ENCODE data around the gene TIMMDC1.

GRCh38 chr3:119518026-119518425 is 19.7 kb downstream of the TIMMDC1 start:
- TF ChIP-seq REST (IDR thresholded peaks at IDR 0.05; ENCODE audit: low read depth, low read length) = no peak
- TF ChIP-seq USF1 (IDR thresholded peaks at IDR 0.05; ENCODE audit: borderline replicate concordance, low read depth) = no peak
- TF ChIP-seq, protein P1, sequence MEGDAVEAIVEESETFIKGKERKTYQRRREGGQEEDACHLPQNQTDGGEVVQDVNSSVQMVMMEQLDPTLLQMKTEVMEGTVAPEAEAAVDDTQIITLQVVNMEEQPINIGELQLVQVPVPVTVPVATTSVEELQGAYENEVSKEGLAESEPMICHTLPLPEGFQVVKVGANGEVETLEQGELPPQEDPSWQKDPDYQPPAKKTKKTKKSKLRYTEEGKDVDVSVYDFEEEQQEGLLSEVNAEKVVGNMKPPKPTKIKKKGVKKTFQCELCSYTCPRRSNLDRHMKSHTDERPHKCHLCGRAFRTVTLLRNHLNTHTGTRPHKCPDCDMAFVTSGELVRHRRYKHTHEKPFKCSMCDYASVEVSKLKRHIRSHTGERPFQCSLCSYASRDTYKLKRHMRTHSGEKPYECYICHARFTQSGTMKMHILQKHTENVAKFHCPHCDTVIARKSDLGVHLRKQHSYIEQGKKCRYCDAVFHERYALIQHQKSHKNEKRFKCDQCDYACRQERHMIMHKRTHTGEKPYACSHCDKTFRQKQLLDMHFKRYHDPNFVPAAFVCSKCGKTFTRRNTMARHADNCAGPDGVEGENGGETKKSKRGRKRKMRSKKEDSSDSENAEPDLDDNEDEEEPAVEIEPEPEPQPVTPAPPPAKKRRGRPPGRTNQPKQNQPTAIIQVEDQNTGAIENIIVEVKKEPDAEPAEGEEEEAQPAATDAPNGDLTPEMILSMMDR (IDR thresholded peaks at IDR 0.05) = no peak
- no peak for TF ChIP-seq TCF12 (IDR thresholded peaks at IDR 0.05)
- TF ChIP-seq TEAD4 (IDR thresholded peaks at IDR 0.05; ENCODE audit: borderline replicate concordance, insufficient read depth) = no peak
- TF ChIP-seq TAF1 (IDR thresholded peaks at IDR 0.05; ENCODE audit: borderline replicate concordance, low read depth, low read length) = no peak
